ENCODE data around the gene NTMT2. TPM values are rescaled to one million over a fixed set of nuclear protein-coding genes. Genes with fewer than 3 reads are reported as not detected.

Gene NTMT2
- total and polyA plus RNA-seq, 2 of the 8 experiments (the other 6 are each of a cell fraction or from before 2014, with no cell fraction given): 0.38 TPM; not detected in 1

DNA sequence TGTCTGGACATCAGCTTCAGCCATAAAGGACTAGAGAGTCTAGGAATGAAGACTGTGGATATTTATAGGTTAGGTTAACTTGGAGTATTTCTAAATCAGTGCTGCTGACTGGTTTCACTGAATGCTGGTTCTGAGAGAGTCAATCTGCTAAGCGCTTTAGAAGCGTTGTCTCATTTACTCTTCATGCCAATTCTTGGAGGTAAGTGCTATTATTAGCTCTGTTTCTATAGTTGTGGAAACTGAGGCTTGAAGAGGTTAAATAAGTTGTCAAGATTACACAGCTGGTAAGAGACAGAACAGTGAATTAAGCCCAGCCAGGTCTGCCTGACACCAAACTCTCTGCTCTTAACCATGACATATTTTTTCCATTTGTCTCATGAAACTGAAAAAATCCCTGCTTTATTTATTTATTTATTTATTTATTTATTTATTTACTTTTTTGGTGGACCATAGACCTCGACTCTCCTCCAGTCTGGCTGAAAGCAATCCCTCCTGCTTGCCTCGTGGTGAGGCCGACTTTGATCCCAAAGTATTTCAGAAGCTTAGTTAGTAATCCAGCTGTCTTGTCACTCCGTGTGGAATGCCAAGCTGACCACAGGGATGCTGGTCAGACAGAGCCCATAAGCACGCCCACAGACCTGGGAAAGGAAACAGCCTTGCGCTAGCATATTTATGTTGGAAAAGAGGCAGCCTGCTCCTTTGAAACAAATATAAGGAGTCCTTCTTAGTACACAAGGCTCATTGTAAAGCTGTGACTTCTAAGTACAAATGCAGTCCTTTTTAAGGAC is 16.9 kb downstream of the NTMT2 start (continued):
- TF ChIP-seq, protein P1, sequence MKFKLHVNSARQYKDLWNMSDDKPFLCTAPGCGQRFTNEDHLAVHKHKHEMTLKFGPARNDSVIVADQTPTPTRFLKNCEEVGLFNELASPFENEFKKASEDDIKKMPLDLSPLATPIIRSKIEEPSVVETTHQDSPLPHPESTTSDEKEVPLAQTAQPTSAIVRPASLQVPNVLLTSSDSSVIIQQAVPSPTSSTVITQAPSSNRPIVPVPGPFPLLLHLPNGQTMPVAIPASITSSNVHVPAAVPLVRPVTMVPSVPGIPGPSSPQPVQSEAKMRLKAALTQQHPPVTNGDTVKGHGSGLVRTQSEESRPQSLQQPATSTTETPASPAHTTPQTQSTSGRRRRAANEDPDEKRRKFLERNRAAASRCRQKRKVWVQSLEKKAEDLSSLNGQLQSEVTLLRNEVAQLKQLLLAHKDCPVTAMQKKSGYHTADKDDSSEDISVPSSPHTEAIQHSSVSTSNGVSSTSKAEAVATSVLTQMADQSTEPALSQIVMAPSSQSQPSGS (IDR thresholded peaks at IDR 0.05; ENCODE audit: low read length): no peak
- TF ChIP-seq POU5F1 (IDR thresholded peaks at IDR 0.05; ENCODE audit: low read depth, low read length) (no peak), SAP30 (IDR thresholded peaks at IDR 0.05; ENCODE audit: insufficient read depth, insufficient replicate concordance, low read length) (no peak), TAF1 (IDR thresholded peaks at IDR 0.05; ENCODE audit: low read depth, low read length) (no peak)
